NB4 (cell line): ENCODE measurements around the gene TMEM204.

Source experiments
- CTCF ChIP-seq: IDR thresholded peaks from one replicate; pipeline ENCODE4 v1.5.1; 2012; ENCODE audit warnings: low read depth, low read length
- MYC ChIP-seq: IDR thresholded peaks from 2 replicates; pipeline ENCODE4 v1.6.1; 2011; ENCODE audit warnings: low read depth, low read length
- POLR2A ChIP-seq: IDR thresholded peaks from 2 replicates; pipeline ENCODE4 v1.6.1; 2011; ENCODE audit warnings: mild to moderate bottlenecking; ENCODE audit not compliant: insufficient read length; ENCODE audit errors: extremely low read depth
- TF ChIP-seq, protein P1 (sequence below): IDR thresholded peaks from 2 replicates; pipeline ENCODE4 v1.6.1; 2011; ENCODE audit warnings: low read depth, low read length

GRCh38 chr16:1602285-1602684, 68.8 kb downstream of the TMEM204 start:
- no peak for TF ChIP-seq CTCF
- TF ChIP-seq POLR2A = no peak
- TF ChIP-seq, protein P1, sequence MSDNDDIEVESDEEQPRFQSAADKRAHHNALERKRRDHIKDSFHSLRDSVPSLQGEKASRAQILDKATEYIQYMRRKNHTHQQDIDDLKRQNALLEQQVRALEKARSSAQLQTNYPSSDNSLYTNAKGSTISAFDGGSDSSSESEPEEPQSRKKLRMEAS = no peak
- TF ChIP-seq MYC = no peak
